ENCODE data around the gene CAPZA2. TPM values are rescaled to one million over a fixed set of nuclear protein-coding genes. Genes with fewer than 3 reads are reported as not detected.
"Not testable (repeated sequence)": the region's sequence is repeated elsewhere in the genome, so short reads cannot be mapped to it uniquely, and the experiment has no call there.

Gene CAPZA2
- total RNA-seq, 1 donor from 2014 or later, result 210 TPM

GRCh38 chr7:116933465-116933864 is 71.1 kb downstream of the CAPZA2 start:
- Mint-ChIP-seq H3K27me3 (ENCODE audit: insufficient read depth, low read depth) (no peaks in the 10 kb centered on the region), H3K4me1 (peaks cover 4% of the 10 kb centered on the region), H3K36me3 (no peaks in the 10 kb centered on the region), H3K9me3 (no peaks in the 10 kb centered on the region), H3K27ac (no peak overlapping the region), H3K4me3 (no peak overlapping the region)
- no peaks in the 10 kb centered on the region for H3K4me1 ChIP-seq
- H2AFZ ChIP-seq (replicated peaks), result no peak overlapping the region
- no peaks in the 10 kb centered on the region for H3K36me3 ChIP-seq
- H3K9me3 ChIP-seq (ENCODE audit: low read depth), result no peaks in the 10 kb centered on the region
- H3K4me2 ChIP-seq, result no peak overlapping the region
- no peak overlapping the region for H3K9ac ChIP-seq
- H3K79me2 ChIP-seq (ENCODE audit: low read depth), result no peaks in the 10 kb centered on the region
- H3K4me3 ChIP-seq, result no peak overlapping the region
- no peak for DNase-seq (ENCODE audit: low spot score)
- H3K27ac ChIP-seq, result no peak overlapping the region
- no peaks in the 10 kb centered on the region for H4K20me1 ChIP-seq (ENCODE audit: low read depth)
- TF ChIP-seq EZH2 (IDR thresholded peaks at IDR 0.05), result no peak
- no peak for TF ChIP-seq EZH2phosphoT487 (IDR thresholded peaks at IDR 0.05)
- no peak for TF ChIP-seq CTCF (IDR thresholded peaks at IDR 0.05)
- H3F3A ChIP-seq (ENCODE audit: low read depth), result no peaks in the 10 kb centered on the region
- H3K27me3 ChIP-seq, result peaks cover 10% of the 10 kb centered on the region

GRCh38 chr7:116934580-116934979 is 72.2 kb downstream of the CAPZA2 start:
- no peak overlapping the region for H2AFZ ChIP-seq (replicated peaks)

GRCh38 chr7:116936844-116937243 is 74.5 kb downstream of the CAPZA2 start:
- not testable (repeated sequence) for H3K27me3 Mint-ChIP-seq (ENCODE audit: insufficient read depth, low read depth); H3K27ac Mint-ChIP-seq; H3K4me3 Mint-ChIP-seq; H3K9ac ChIP-seq; H3K36me3 Mint-ChIP-seq; H2AFZ ChIP-seq (replicated peaks); H3K36me3 ChIP-seq; H3K4me1 Mint-ChIP-seq; H3F3A ChIP-seq (ENCODE audit: low read depth); H4K20me1 ChIP-seq (ENCODE audit: low read depth); H3K4me2 ChIP-seq; H3K4me3 ChIP-seq; H3K27me3 ChIP-seq; H3K4me1 ChIP-seq; H3K9me3 ChIP-seq (ENCODE audit: low read depth); H3K27ac ChIP-seq; DNase-seq (ENCODE audit: low spot score); H3K9me3 Mint-ChIP-seq; H3K79me2 ChIP-seq (ENCODE audit: low read depth)

More at GRCh38 chr7:116934580-116934979, 72.2 kb downstream of the CAPZA2 start:
- no peaks in the 10 kb centered on the region for H3K36me3 Mint-ChIP-seq
- Histone ChIP-seq H3K27ac (no peak overlapping the region), H3K36me3 (no peaks in the 10 kb centered on the region), H3K9ac (no peak overlapping the region), H3K4me2 (no peak overlapping the region), H3K9me3 (ENCODE audit: low read depth) (no peaks in the 10 kb centered on the region), H4K20me1 (ENCODE audit: low read depth) (no peaks in the 10 kb centered on the region), H3K27me3 (peaks cover 10% of the 10 kb centered on the region), H3K4me1 (no peaks in the 10 kb centered on the region), H3F3A (ENCODE audit: low read depth) (no peaks in the 10 kb centered on the region), H3K79me2 (ENCODE audit: low read depth) (no peaks in the 10 kb centered on the region), H3K4me3 (no peak overlapping the region)
- TF ChIP-seq CTCF (IDR thresholded peaks at IDR 0.05) (no peak), EZH2phosphoT487 (IDR thresholded peaks at IDR 0.05) (no peak), EZH2 (IDR thresholded peaks at IDR 0.05) (no peak)
- H3K27ac Mint-ChIP-seq, result no peak overlapping the region
- no peaks in the 10 kb centered on the region for H3K9me3 Mint-ChIP-seq
- no peaks in the 10 kb centered on the region for H3K4me1 Mint-ChIP-seq
- no peaks in the 10 kb centered on the region for H3K27me3 Mint-ChIP-seq (ENCODE audit: insufficient read depth, low read depth)
- H3K4me3 Mint-ChIP-seq, result no peak overlapping the region
- DNase-seq (ENCODE audit: low spot score), result no peak

GRCh38 chr7:116938678-116939077 is 76.3 kb downstream of the CAPZA2 start:
- no peak overlapping the region for H3K27ac ChIP-seq
- no peak overlapping the region for H3K4me2 ChIP-seq
- no peak for DNase-seq (ENCODE audit: low spot score)
- no peak overlapping the region for H3K4me3 ChIP-seq
- no peak overlapping the region for H2AFZ ChIP-seq (replicated peaks)
- H3K9ac ChIP-seq, result no peak overlapping the region
- Mint-ChIP-seq H3K9me3 (no peaks in the 10 kb centered on the region), H3K4me1 (no peaks in the 10 kb centered on the region), H3K36me3 (no peaks in the 10 kb centered on the region), H3K27ac (no peak overlapping the region), H3K27me3 (ENCODE audit: insufficient read depth, low read depth) (no peaks in the 10 kb centered on the region), H3K4me3 (no peak overlapping the region)
- H3K36me3 ChIP-seq, result no peaks in the 10 kb centered on the region
- H3K9me3 ChIP-seq (ENCODE audit: low read depth), result no peaks in the 10 kb centered on the region
- no peaks in the 10 kb centered on the region for H3K4me1 ChIP-seq
- no peaks in the 10 kb centered on the region for H4K20me1 ChIP-seq (ENCODE audit: low read depth)
- no peaks in the 10 kb centered on the region for H3K27me3 ChIP-seq
- TF ChIP-seq EZH2 (IDR thresholded peaks at IDR 0.05) (no peak), EZH2phosphoT487 (IDR thresholded peaks at IDR 0.05) (no peak), CTCF (IDR thresholded peaks at IDR 0.05) (no peak)
- no peaks in the 10 kb centered on the region for H3F3A ChIP-seq (ENCODE audit: low read depth)
- no peaks in the 10 kb centered on the region for H3K79me2 ChIP-seq (ENCODE audit: low read depth)
